ENCODE data around the gene FAIM2.

FAIM2 gene

GRCh38 chr12:49819786-49820185 lies 83.9 kb downstream of the FAIM2 start:
- no peak for DNase-seq

GRCh38 chr12:49818241-49818895 lies 85.3 kb downstream of the FAIM2 start:
- peak; percentile 14 for DNase-seq

Measured in OCI-M1 (cell line).